Fibroblast of mammary gland (primary cell): ENCODE measurements around the gene SNX18.
A peak's percentile ranks its signal among the peaks of the same experiment; 100 is the strongest.

Experiments used
- DNase-seq: peaks from one replicate; pipeline ENCODE4 v3.0.0-alpha.2; 2010; ENCODE audit warnings: low read depth
- H3K4me3 ChIP-seq: 2 replicates; pipeline ENCODE4 v1.5.1; 2011; ENCODE audit warnings: low read depth, mild to moderate bottlenecking, low read length, moderate library complexity; ENCODE audit not compliant: control insufficient read depth
- TF ChIP-seq, protein P1 (sequence below): conservative IDR thresholded peaks from 2 replicates; pipeline ENCODE4 v1.5.1; 2011; ENCODE audit warnings: low read depth, low read length, inconsistent platforms; ENCODE audit not compliant: control insufficient read depth, insufficient read depth

The SNX18 gene

DNA sequence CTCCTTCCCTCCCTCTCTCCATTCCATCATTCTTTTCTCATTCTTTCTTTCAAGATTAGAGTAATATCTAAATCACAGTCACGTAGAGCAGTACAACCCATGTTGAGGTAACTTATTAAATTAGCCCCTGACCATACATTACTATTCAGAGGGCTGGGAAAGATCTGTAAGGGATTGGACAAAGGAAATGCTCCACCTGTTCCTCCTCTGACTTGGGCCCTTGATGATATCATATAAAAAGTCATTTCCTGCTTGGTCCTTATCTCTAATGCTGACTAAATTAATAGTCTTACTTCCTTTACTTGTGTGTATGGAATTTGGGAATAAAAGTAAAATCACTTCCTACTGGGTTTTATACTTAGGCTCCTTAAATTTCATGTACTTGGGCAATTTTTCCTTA, 40.8 kb downstream of the SNX18 start:
- no peak overlapping the region for H3K4me3 ChIP-seq
- TF ChIP-seq, protein P1, sequence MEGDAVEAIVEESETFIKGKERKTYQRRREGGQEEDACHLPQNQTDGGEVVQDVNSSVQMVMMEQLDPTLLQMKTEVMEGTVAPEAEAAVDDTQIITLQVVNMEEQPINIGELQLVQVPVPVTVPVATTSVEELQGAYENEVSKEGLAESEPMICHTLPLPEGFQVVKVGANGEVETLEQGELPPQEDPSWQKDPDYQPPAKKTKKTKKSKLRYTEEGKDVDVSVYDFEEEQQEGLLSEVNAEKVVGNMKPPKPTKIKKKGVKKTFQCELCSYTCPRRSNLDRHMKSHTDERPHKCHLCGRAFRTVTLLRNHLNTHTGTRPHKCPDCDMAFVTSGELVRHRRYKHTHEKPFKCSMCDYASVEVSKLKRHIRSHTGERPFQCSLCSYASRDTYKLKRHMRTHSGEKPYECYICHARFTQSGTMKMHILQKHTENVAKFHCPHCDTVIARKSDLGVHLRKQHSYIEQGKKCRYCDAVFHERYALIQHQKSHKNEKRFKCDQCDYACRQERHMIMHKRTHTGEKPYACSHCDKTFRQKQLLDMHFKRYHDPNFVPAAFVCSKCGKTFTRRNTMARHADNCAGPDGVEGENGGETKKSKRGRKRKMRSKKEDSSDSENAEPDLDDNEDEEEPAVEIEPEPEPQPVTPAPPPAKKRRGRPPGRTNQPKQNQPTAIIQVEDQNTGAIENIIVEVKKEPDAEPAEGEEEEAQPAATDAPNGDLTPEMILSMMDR = no peak
- no peak for DNase-seq

- no peak for DNase-seq
- H3K4me3 ChIP-seq = no peak overlapping the region
- TF ChIP-seq, protein P1 = no peak
Measured at GRCh38 chr5:54561651-54562050, 44.1 kb downstream of the SNX18 start.

GRCh38 chr5:54563083-54563761, 45.7 kb downstream of the SNX18 start:
- no peak overlapping the region for H3K4me3 ChIP-seq
- no peak for DNase-seq
- TF ChIP-seq, protein P1 = no peak

DNA sequence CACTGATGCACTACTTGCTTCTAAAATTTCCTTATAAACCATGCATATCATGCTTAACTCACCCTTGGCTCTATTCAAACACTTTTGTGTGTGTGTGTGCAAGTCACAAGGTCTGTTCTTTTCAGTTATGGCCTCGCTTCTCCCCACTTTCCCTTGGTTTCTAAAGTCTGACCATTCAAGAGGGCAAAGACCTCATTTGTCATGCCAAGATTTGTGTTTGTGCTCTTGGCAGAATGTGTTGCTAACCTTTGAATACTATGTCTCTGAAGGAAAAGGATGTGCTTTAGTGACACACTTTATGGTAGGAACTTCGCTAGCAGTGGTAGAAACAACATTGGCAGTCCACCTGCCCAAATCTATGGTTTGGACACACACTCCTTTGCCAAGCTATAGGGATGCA, 50.4 kb downstream of the SNX18 start:
- no peak overlapping the region for H3K4me3 ChIP-seq
- DNase-seq = no peak
- TF ChIP-seq, protein P1 = no peak

GRCh38 chr5:54570916-54571315, 53.4 kb downstream of the SNX18 start:
- DNase-seq = peak; percentile 56
- no peak overlapping the region for H3K4me3 ChIP-seq
- TF ChIP-seq, protein P1 = no peak

DNA sequence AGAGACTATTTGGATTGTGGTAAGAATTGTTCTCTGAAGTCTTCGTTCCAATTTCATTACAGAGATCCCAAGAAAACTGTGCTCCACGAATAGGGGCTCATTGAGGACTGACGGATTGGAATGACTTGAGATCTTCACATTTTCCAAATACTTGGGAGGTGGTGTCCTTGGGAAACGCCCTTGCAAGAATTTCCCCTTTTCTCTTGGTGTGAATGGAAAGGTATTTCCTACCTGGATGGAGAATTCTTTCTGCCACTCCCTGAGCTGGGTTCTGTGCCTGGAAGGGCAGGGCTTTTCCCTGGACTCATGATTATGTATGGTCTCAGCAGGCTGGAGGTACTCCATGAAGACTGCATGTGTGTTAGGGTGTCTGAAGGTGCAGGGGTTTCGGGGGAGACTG, 53.9 kb downstream of the SNX18 start:
- TF ChIP-seq, protein P1 = no peak
- H3K4me3 ChIP-seq = no peak overlapping the region
- DNase-seq = no peak
